ENCODE data around the gene MMP19.
"Not testable (repeated sequence)": the region's sequence is repeated elsewhere in the genome, so short reads cannot be mapped to it uniquely, and the experiment has no call there.

MMP19 gene

GRCh38 chr12:55842681-55843429 is at the start of gene MMP19:
MMP19 (minus strand) TSS chr12:55842936; CDS start chr12:55842830, 106 bp downstream.
- no peak for DNase-seq

GRCh38 chr12:55891310-55891709 is 48.6 kb upstream of the MMP19 start:
- DNase-seq: no peak

DNA sequence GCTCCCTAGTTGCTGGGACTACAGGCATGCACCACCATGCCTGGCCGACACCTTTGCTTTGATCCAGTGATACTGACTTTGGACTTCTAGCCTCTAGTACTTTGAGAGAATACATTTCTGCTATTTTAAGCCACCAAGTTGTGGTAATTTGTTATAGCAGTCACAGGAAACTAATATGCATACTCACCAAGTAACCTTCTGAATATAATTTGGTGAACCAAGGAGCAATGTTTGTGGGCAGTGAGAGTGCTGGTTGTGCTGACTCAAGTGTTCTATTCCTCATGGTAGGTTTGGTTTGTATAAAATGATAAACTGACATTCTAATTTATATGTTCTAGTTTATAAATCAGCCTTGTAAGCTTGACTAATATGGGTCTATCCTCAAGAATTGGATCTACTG is 42.4 kb upstream of the MMP19 start:
- no peak for DNase-seq

- DNase-seq: no peak
These were observed 35.1 kb upstream of the MMP19 start for GRCh38 chr12:55877824-55878223.

- DNase-seq: no peak
These were observed 33.1 kb upstream of the MMP19 start for GRCh38 chr12:55875704-55876467.

GRCh38 chr12:55874443-55874842 is 31.7 kb upstream of the MMP19 start:
- DNase-seq: no peak

GRCh38 chr12:55866454-55867004 is 23.8 kb upstream of the MMP19 start:
- DNase-seq: not testable (repeated sequence)

DNA sequence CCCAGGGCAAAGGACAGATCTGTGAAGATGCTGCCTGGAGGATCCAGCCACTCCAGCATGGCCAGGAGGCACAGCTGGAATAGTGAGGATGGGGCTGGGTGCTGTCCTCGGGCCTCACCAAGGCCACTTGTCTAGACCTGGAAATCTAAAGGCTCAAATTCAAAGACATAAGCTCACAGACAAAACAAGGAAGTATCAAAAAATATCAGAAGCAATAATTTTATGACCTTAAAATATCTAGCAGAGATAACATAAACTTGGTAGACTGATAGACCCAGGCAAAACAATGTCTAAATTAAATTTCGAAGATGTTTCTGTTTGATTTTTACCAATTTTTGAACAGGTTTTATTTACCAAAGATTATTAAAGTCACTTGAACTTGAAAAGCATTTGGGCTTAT is 22.6 kb upstream of the MMP19 start:
- DNase-seq: no peak

DNA sequence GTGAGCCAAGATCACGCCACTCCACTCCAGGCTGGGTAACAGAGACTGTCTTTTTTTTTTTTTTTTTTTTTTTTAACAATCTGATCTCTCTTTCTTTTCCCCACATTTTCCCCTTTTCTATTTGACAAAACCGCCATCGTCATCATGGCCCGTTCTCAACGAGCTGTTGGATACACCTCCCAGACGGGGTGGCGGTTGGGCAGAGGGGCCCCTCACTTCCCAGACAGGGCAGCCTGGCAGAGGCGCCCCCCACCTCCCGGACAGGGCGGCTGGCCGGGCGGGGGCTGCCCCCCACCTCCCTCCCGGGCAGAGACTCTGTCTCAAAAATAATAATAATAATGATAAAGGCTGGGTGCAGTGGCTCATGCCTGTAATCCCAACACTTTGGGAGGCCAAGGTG is 20.2 kb upstream of the MMP19 start:
- not testable (repeated sequence) for DNase-seq

- DNase-seq: no peak
These were observed 19.6 kb upstream of the MMP19 start for GRCh38 chr12:55862286-55862685.

GRCh38 chr12:55861871-55862270 is 19.1 kb upstream of the MMP19 start:
- DNase-seq: no peak

GRCh38 chr12:55861396-55861795 is 18.7 kb upstream of the MMP19 start:
- DNase-seq: no peak

DNA sequence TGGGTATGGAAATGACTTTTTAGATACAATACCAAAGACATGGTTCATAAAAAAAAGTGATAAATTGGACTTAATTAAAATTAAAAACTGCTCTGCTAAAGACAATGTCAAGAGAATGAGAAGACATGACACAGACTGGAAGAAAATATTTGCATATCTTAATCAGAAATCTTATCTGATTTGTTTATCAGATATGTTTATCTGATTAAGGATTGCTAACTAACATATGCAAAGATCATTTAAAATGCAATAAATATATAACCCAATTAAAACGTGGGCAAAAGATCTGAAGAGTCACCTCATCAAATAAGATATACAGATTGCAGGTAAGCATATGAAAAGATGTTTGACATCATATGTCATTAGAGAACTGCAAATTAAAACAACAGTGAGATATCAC is 10.0 kb upstream of the MMP19 start:
- no peak for DNase-seq

DNA sequence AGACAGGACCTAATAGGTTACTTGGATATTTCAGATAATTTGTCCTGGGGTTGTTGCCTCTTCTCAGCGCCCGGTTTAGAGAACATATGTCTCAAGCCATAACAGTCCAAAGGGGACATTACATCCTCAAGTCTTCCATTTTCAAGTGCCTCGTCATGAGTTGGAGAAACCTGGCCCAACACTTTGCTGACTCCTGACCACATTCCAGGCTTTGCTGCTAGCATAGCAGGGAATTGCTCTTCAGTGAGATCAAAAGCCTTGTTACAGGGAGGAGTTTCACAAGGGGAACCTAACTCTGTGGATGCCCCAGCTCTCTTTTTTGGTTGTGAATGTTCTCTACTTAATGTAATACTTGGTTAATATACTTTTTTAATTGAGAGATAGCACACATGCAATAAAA is 8.2 kb upstream of the MMP19 start:
- no peak for DNase-seq

DNA sequence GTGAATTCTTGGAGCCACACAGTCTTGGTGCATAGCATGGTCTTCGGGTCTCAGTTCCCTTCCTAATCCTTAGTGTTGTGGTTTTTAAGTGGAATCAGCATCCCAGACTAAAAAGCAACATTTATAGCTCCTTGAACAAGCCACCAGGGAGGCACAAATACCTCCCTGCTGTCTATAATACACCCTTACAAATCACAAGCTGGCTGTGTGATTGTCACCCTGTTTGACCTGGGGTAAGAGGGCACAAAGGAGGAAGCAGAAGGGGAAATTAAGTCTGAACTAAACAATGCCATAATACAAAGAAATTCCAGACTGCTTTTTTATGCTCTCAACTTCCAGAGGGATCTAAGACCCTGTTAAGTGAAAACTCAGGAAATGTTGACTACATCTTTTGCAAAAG is 7.7 kb upstream of the MMP19 start:
- no peak for DNase-seq

GRCh38 chr12:55849616-55850343 is 7.0 kb upstream of the MMP19 start:
- DNase-seq: no peak

GRCh38 chr12:55847603-55848291 is 5.0 kb upstream of the MMP19 start:
- DNase-seq: no peak

GRCh38 chr12:55847033-55847432 is 4.3 kb upstream of the MMP19 start:
- DNase-seq: no peak

DNA sequence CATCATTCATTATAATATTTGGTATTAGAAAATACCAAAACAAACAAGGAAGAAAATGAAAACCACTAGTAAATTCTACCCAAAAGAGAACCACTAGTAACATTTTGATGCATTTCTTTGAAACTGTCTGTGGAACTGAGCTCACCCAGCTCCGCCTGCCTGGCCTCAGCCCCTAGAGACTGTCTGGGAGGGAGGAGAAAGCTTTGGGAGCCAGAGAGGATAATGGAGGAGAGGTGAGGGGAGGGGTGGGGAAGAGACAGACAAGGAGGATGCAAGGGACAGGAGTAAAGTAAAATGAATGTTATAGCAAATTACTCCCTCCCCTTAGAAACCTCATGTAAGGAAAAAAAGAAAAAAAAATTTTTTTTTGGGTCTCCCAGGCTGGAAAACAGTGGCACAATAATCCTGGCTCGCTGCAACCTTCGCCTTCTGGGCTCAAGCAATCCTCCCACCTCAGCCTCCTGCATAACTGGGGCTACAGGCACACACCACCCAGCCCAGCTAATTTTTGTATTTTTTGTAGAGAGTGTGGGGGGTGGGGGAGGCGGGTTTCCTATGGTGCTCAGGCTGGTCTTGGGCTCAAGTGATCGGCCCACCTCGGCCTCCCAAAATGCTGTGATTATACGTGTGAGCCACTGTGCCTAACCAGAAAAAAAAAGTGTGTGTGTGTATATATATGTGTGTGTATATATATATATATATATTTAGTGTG is 3.2 kb upstream of the MMP19 start:
- no peak for DNase-seq

- DNase-seq: no peak
These were observed 2.6 kb upstream of the MMP19 start for GRCh38 chr12:55845361-55845760.

GRCh38 chr12:55844961-55845360 is 2.2 kb upstream of the MMP19 start:
- DNase-seq: no peak

DNA sequence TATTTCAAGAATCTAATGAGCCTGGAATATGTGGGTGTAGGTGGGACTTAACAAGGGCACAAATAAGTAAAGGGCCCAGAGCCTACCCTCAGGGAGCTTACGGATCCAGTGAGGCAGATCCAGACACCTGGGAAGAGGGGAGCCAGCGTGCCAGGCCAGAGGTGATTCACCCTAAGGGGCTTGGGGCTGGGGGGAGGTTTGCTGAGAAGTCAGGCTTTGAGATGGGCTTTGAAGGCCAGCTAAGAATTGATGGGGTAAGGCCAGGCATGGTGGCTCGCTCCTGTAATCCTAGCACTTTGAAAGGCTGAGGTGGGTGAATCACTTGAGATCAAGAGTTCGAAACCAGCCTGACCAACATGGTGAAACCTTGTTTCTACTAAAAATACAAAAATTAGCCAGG is 695 bp upstream of the MMP19 start:
- no peak for DNase-seq
